Trophoblast cell (in vitro differentiated cells and primary cell): ENCODE measurements around the gene POU1F1.

Source experiments
- DNase-seq, 2 donors: peaks; one replicate each; pipeline ENCODE4 v3.0.0-alpha.2; 2016
- H2AFZ ChIP-seq: 2 replicates; pipeline ENCODE4 v1.6.1; 2013; ENCODE audit warnings: low read length, moderate library complexity, mild to moderate bottlenecking; ENCODE audit not compliant: insufficient read depth, poor library complexity
- H2AK5ac ChIP-seq: 2 replicates; pipeline ENCODE4 v1.6.1; 2013; ENCODE audit warnings: mild to moderate bottlenecking, low read length
- H2BK120ac ChIP-seq: 2 replicates; pipeline ENCODE4 v1.6.1; 2013; ENCODE audit warnings: low read length, mild to moderate bottlenecking, moderate library complexity; ENCODE audit not compliant: insufficient read depth, poor library complexity
- H2BK12ac ChIP-seq: 2 replicates; pipeline ENCODE4 v1.6.1; 2013; ENCODE audit warnings: mild to moderate bottlenecking, low read length, moderate library complexity
- H2BK5ac ChIP-seq: 2 replicates; pipeline ENCODE4 v1.6.1; 2013; ENCODE audit warnings: low read length, low read depth, moderate library complexity, mild to moderate bottlenecking; ENCODE audit not compliant: poor library complexity
- H3K14ac ChIP-seq: 2 replicates; pipeline ENCODE4 v1.6.1; 2013; ENCODE audit warnings: mild to moderate bottlenecking, low read length
- H3K18ac ChIP-seq: 2 replicates; pipeline ENCODE4 v1.6.1; 2013; ENCODE audit warnings: mild to moderate bottlenecking, low read length
- H3K23ac ChIP-seq: 2 replicates; pipeline ENCODE4 v1.6.1; 2013; ENCODE audit warnings: low read length
- H3K27ac ChIP-seq: 2 replicates; pipeline ENCODE4 v1.5.1; 2013; ENCODE audit warnings: low read depth, mild to moderate bottlenecking, inconsistent platforms, low read length, moderate library complexity
- H3K27me3 ChIP-seq: 2 replicates; pipeline ENCODE4 v1.6.1; 2013; ENCODE audit warnings: inconsistent platforms, mild to moderate bottlenecking, low read length, moderate library complexity; ENCODE audit not compliant: insufficient read depth
- H3K36me3 ChIP-seq, 2 experiments: 1 replicate in 1 of 2; 2 replicates in 1 of 2; pipeline ENCODE4 v1.6.1; 2013; ENCODE audit warnings: low read length in 2 of 2, mild to moderate bottlenecking in 2 of 2, moderate library complexity in 1 of 2; ENCODE audit not compliant: insufficient read depth in 2 of 2, control insufficient read depth in 1 of 2
- H3K4ac ChIP-seq: 2 replicates; pipeline ENCODE4 v1.6.1; 2013; ENCODE audit warnings: low read depth, mild to moderate bottlenecking, low read length, moderate library complexity
- H3K4me1 ChIP-seq, 2 experiments: 1 replicate in 1 of 2; 2 replicates in 1 of 2; pipeline ENCODE4 v1.6.1; 2013; ENCODE audit warnings: low read length in 2 of 2, mild to moderate bottlenecking in 2 of 2, moderate library complexity in 1 of 2; ENCODE audit not compliant: insufficient read depth in 2 of 2, control insufficient read depth in 1 of 2
- H3K4me2 ChIP-seq: 2 replicates; pipeline ENCODE4 v1.6.1; 2013; ENCODE audit warnings: inconsistent platforms, mild to moderate bottlenecking, low read length, moderate library complexity
- H3K4me3 ChIP-seq: 2 replicates; pipeline ENCODE4 v1.5.1; 2013; ENCODE audit warnings: mild to moderate bottlenecking, low read depth, low read length, inconsistent platforms
- H3K79me1 ChIP-seq: one replicate; pipeline ENCODE4 v1.6.1; 2013; ENCODE audit warnings: low read length
- H3K79me2 ChIP-seq: 2 replicates; pipeline ENCODE4 v1.6.1; 2013; ENCODE audit warnings: low read length, mild to moderate bottlenecking; ENCODE audit not compliant: control insufficient read depth, insufficient read depth, poor library complexity
- H3K9ac ChIP-seq: 2 replicates; pipeline ENCODE4 v1.6.1; 2013; ENCODE audit warnings: mild to moderate bottlenecking, low read length
- H3K9me3 ChIP-seq: 2 replicates; pipeline ENCODE4 v1.6.1; 2013; ENCODE audit warnings: low read depth, mild to moderate bottlenecking, control low read depth, inconsistent platforms, low read length; ENCODE audit not compliant: insufficient read depth
- H4K12ac ChIP-seq: 2 replicates; pipeline ENCODE4 v1.6.1; 2013; ENCODE audit warnings: low read depth, mild to moderate bottlenecking, low read length, moderate library complexity
- H4K8ac ChIP-seq: 2 replicates; pipeline ENCODE4 v1.6.1; 2013; ENCODE audit warnings: low read depth, mild to moderate bottlenecking, low read length, moderate library complexity
- H4K91ac ChIP-seq: one replicate; pipeline ENCODE4 v1.6.1; 2013; ENCODE audit warnings: low read depth, mild to moderate bottlenecking, low read length, moderate library complexity
- WGBS: extraction: QIAGEN DNeasy Blood & Tissue Kit; methylation state at CpG from one replicate; pipeline ENCODE4 v1.1.7; 2013; ENCODE audit warnings: missing lambda C conversion rate; ENCODE audit not compliant: insufficient read length, insufficient coverage; ENCODE audit errors: extremely low coverage; 5-methylcytosine and 5-hydroxymethylcytosine counted together

The POU1F1 gene

GRCh38 chr3:87229113-87229512 is 47.3 kb downstream of the POU1F1 start:
- no peak overlapping the region for H2AFZ ChIP-seq
- no peak overlapping the region for H4K12ac ChIP-seq
- H3K27ac ChIP-seq = no peak overlapping the region
- DNase-seq = no peak
- no CpG with 5 or more reads among the region's 1 CpG for WGBS
- H3K4me2 ChIP-seq = no peak overlapping the region
- no peak overlapping the region for H3K23ac ChIP-seq
- peaks cover 9% of the 10 kb centered on the region for H3K79me1 ChIP-seq
- H3K9me3 ChIP-seq = no peaks in the 10 kb centered on the region
- no peak overlapping the region for H3K4me3 ChIP-seq
- no peaks in the 10 kb centered on the region for H3K27me3 ChIP-seq
- H2AK5ac ChIP-seq = no peak overlapping the region
- H4K8ac ChIP-seq = no peak overlapping the region
- H4K91ac ChIP-seq = no peak overlapping the region
- H3K4me1 ChIP-seq = no peaks in the 10 kb centered on the region
- H3K36me3 ChIP-seq = no peaks in the 10 kb centered on the region
- H3K4ac ChIP-seq = no peak overlapping the region
- peaks cover 7% of the 10 kb centered on the region for H3K79me2 ChIP-seq
- no peak overlapping the region for H2BK120ac ChIP-seq
- H3K9ac ChIP-seq = no peak overlapping the region
- no peak overlapping the region for H3K14ac ChIP-seq
- H2BK5ac ChIP-seq = no peak overlapping the region
- H2BK12ac ChIP-seq = no peak overlapping the region
- no peak overlapping the region for H3K18ac ChIP-seq

DNA sequence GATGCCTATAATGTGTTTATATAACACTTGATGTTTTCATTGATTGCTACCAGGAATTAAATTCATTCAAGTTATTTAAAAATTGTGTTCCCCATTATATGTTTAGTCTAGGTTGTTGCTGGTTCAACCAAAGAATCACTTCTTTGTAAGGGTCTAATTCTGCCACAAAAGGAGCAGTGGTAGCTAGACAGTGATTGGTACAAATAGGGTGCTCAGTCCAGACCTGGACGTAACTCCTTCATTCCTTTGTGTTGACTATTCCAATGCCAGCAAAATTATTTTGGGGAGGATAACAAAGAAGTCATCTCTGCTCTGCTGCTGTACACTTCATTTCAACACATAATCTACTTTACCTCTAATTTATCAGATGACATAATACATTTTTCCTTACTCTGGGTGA is 48.1 kb downstream of the POU1F1 start:
- no peak overlapping the region for H3K4ac ChIP-seq
- no peaks in the 10 kb centered on the region for H3K36me3 ChIP-seq
- no peak overlapping the region for H4K91ac ChIP-seq
- H3K79me1 ChIP-seq = peaks cover 9% of the 10 kb centered on the region
- H3K4me3 ChIP-seq = no peak overlapping the region
- no peaks in the 10 kb centered on the region for H3K27me3 ChIP-seq
- DNase-seq = peak in 1 of 2 donors; percentile 37
- H2AFZ ChIP-seq = no peak overlapping the region
- no peak overlapping the region for H4K8ac ChIP-seq
- H2BK5ac ChIP-seq = no peak overlapping the region
- H3K23ac ChIP-seq = no peak overlapping the region
- no peak overlapping the region for H3K9ac ChIP-seq
- no peak overlapping the region for H3K18ac ChIP-seq
- WGBS = no CpG with 5 or more reads among the region's 1 CpG
- peaks cover 7% of the 10 kb centered on the region for H3K79me2 ChIP-seq
- H2BK120ac ChIP-seq = no peak overlapping the region
- no peak overlapping the region for H3K27ac ChIP-seq
- H2BK12ac ChIP-seq = no peak overlapping the region
- H3K4me2 ChIP-seq = peak overlapping the region; percentile 37
- H4K12ac ChIP-seq = no peak overlapping the region
- H2AK5ac ChIP-seq = no peak overlapping the region
- H3K14ac ChIP-seq = no peak overlapping the region
- no peaks in the 10 kb centered on the region for H3K4me1 ChIP-seq
- no peaks in the 10 kb centered on the region for H3K9me3 ChIP-seq

- no CpG with 5 or more reads among the region's 3 CpGs for WGBS
Observed at GRCh38 chr3:87227835-87228144, 48.6 kb downstream of the POU1F1 start.

DNA sequence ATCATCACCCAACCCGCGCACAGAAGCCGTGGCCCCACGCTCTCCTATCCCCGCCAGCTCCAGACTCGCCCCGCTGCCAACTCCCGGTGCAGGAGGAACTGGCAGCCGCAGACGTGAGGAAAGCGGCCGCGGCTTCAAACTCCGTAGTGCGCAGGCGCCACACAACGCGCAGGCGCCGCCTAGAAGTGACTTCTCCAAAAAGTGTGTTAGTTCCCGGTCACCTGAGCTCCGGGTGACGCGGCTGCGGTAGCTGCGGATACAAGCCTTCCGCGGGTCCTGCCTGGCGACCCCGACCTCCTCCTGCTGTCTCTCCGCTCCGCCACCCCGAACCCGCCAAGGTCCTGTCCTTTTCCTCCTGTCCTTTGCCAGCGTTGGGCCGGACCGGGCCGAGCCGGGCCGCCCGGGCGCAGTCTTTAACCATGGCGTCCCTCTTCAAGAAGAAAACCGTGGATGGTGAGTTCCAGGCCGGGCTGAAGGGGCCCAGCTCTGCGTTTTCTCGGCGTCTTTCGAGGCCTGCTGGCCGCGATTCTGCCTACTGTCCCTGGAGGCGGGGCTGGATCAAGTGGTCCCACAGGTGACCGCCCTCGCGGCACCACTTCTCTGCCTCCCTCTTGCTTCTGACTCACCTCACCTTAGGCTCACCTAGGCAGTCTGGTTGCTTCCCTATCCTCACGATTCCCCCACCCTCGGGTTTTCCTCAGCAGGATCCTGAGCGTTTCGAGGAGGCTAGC is 49.1 kb downstream of the POU1F1 start, which contains the start of gene CHMP2B:
CHMP2B (plus strand) TSS at position 206 of the 731 bp plus-strand sequence; CDS start at position 420, 214 bp downstream.
- H2AK5ac ChIP-seq = no peak within 1 kb of the TSS
- no peaks in the 10 kb centered on the region for H3K4me1 ChIP-seq
- peak within 1 kb of the TSS; percentile 81 for H2BK120ac ChIP-seq
- H3K4me2 ChIP-seq = peak within 1 kb of the TSS; percentile 78
- H2AFZ ChIP-seq = peak within 1 kb of the TSS; percentile 98
- H3K23ac ChIP-seq = no peak within 1 kb of the TSS
- no peak within 1 kb of the TSS for H2BK12ac ChIP-seq
- peak within 1 kb of the TSS; percentile 91 for H3K18ac ChIP-seq
- DNase-seq = peak; percentile 96 to 98
- H3K9ac ChIP-seq = peak within 1 kb of the TSS; percentile 91
- peaks cover 7% of the 10 kb centered on the region for H3K79me2 ChIP-seq
- WGBS = no CpG with 5 or more reads among the region's 59 CpGs
- H4K12ac ChIP-seq = peak within 1 kb of the TSS; percentile 90
- peak within 1 kb of the TSS; percentile 83 for H3K4me3 ChIP-seq
- peaks cover 9% of the 10 kb centered on the region for H3K79me1 ChIP-seq
- H3K36me3 ChIP-seq = no peaks in the 10 kb centered on the region
- H2BK5ac ChIP-seq = peak within 1 kb of the TSS; percentile 91
- H3K27me3 ChIP-seq = no peaks in the 10 kb centered on the region
- peak within 1 kb of the TSS; percentile 93 for H4K8ac ChIP-seq
- H3K14ac ChIP-seq = peak within 1 kb of the TSS; percentile 85
- peak within 1 kb of the TSS; percentile 93 for H3K27ac ChIP-seq
- H4K91ac ChIP-seq = peak within 1 kb of the TSS; percentile 84
- peak within 1 kb of the TSS; percentile 90 for H3K4ac ChIP-seq
- H3K9me3 ChIP-seq = no peaks in the 10 kb centered on the region

More at GRCh38 chr3:87227835-87228144, 48.6 kb downstream of the POU1F1 start:
- H3K4ac ChIP-seq = no peak overlapping the region
- no peak overlapping the region for H4K8ac ChIP-seq
- no peaks in the 10 kb centered on the region for H3K36me3 ChIP-seq
- H3K9me3 ChIP-seq = no peaks in the 10 kb centered on the region
- no peaks in the 10 kb centered on the region for H3K4me1 ChIP-seq
- peak overlapping the region; percentile 83 for H3K4me3 ChIP-seq
- DNase-seq = no peak
- H2BK120ac ChIP-seq = no peak overlapping the region
- no peak overlapping the region for H4K12ac ChIP-seq
- no peak overlapping the region for H3K14ac ChIP-seq
- H3K23ac ChIP-seq = no peak overlapping the region
- peaks cover 7% of the 10 kb centered on the region for H3K79me2 ChIP-seq
- peaks cover 9% of the 10 kb centered on the region for H3K79me1 ChIP-seq
- no peak overlapping the region for H2BK5ac ChIP-seq
- H4K91ac ChIP-seq = peak overlapping the region; percentile 84
- no peak overlapping the region for H2AFZ ChIP-seq
- H3K27me3 ChIP-seq = no peaks in the 10 kb centered on the region
- peak overlapping the region; percentile 91 for H3K9ac ChIP-seq
- H2AK5ac ChIP-seq = no peak overlapping the region
- peak overlapping the region; percentile 93 for H3K27ac ChIP-seq
- H2BK12ac ChIP-seq = no peak overlapping the region
- peak overlapping the region; percentile 45 for H3K4me2 ChIP-seq
- H3K18ac ChIP-seq = no peak overlapping the region
